ENCODE measurements around the gene LBHD2.
A peak's percentile ranks its signal among the peaks of the same experiment; 100 is the strongest.
"Not testable (repeated sequence)": the region's sequence is repeated elsewhere in the genome, so short reads cannot be mapped to it uniquely, and the experiment has no call there.

The LBHD2 gene

GRCh38 chr14:103104654-103105452, 20.8 kb downstream of the LBHD2 start:
- DNase-seq (ENCODE audit: low read depth): peak; percentile 42

- DNase-seq (ENCODE audit: low read depth): no peak
These were observed 21.7 kb downstream of the LBHD2 start for GRCh38 chr14:103105580-103106150.

GRCh38 chr14:103107455-103107854, 23.4 kb downstream of the LBHD2 start:
- no peak for DNase-seq (ENCODE audit: low read depth)

- no peak for DNase-seq (ENCODE audit: low read depth)
These were observed 24.1 kb downstream of the LBHD2 start for GRCh38 chr14:103107941-103108748.

- DNase-seq (ENCODE audit: low read depth): peak; percentile 45
These were observed 24.8 kb downstream of the LBHD2 start for GRCh38 chr14:103108749-103109207.

- peak; percentile 66 for DNase-seq (ENCODE audit: low read depth)
These were observed 25.8 kb downstream of the LBHD2 start for GRCh38 chr14:103109535-103110441.

- no peak for DNase-seq (ENCODE audit: low read depth)
These were observed 26.7 kb downstream of the LBHD2 start for GRCh38 chr14:103110681-103111231.

- no peak for DNase-seq (ENCODE audit: low read depth)
These were observed 27.3 kb downstream of the LBHD2 start for GRCh38 chr14:103111232-103111868.

- no peak for DNase-seq (ENCODE audit: low read depth)
These were observed 28.6 kb downstream of the LBHD2 start for GRCh38 chr14:103112400-103113243.

- DNase-seq (ENCODE audit: low read depth): no peak
These were observed 29.3 kb downstream of the LBHD2 start for GRCh38 chr14:103113303-103113702.

- no peak for DNase-seq (ENCODE audit: low read depth)
These were observed 29.8 kb downstream of the LBHD2 start for GRCh38 chr14:103113774-103114173.

- not testable (repeated sequence) for DNase-seq (ENCODE audit: low read depth)
These were observed 31.2 kb downstream of the LBHD2 start for GRCh38 chr14:103115086-103115679.

- DNase-seq (ENCODE audit: low read depth): peak; percentile 66
These were observed 32.0 kb downstream of the LBHD2 start for GRCh38 chr14:103115845-103116572.

GRCh38 chr14:103116636-103117035, 32.6 kb downstream of the LBHD2 start:
- DNase-seq (ENCODE audit: low read depth): no peak

GRCh38 chr14:103117499-103117898, 33.5 kb downstream of the LBHD2 start:
- not testable (repeated sequence) for DNase-seq (ENCODE audit: low read depth)

- DNase-seq (ENCODE audit: low read depth): no peak
These were observed 34.1 kb downstream of the LBHD2 start for GRCh38 chr14:103118018-103118662.

- no peak for DNase-seq (ENCODE audit: low read depth)
These were observed 34.8 kb downstream of the LBHD2 start for GRCh38 chr14:103118663-103119404.
